ENCODE measurements around the gene DYNC2H1.
"Not testable (repeated sequence)": the region's sequence is repeated elsewhere in the genome, so short reads cannot be mapped to it uniquely, and the experiment has no call there.

The DYNC2H1 gene

GRCh38 chr11:103125462-103125861 lies 16.2 kb downstream of the DYNC2H1 start:
- DNase-seq, result no peak

GRCh38 chr11:103141986-103142385 lies 32.8 kb downstream of the DYNC2H1 start:
- not testable (repeated sequence) for DNase-seq

GRCh38 chr11:103147627-103148026 lies 38.4 kb downstream of the DYNC2H1 start:
- no peak for DNase-seq

- no peak for DNase-seq
Observed at GRCh38 chr11:103157542-103157941, 48.3 kb downstream of the DYNC2H1 start.

- DNase-seq, result no peak
Observed at GRCh38 chr11:103164093-103164796, 55.0 kb downstream of the DYNC2H1 start.

GRCh38 chr11:103167166-103167565 lies 57.9 kb downstream of the DYNC2H1 start:
- DNase-seq, result no peak

- DNase-seq, result no peak
Observed at GRCh38 chr11:103170865-103171264, 61.6 kb downstream of the DYNC2H1 start.

GRCh38 chr11:103175461-103176129 lies 66.4 kb downstream of the DYNC2H1 start:
- no peak for DNase-seq

GRCh38 chr11:103183981-103184611 lies 74.9 kb downstream of the DYNC2H1 start:
- DNase-seq, result no peak

GRCh38 chr11:103202048-103202651 lies 92.9 kb downstream of the DYNC2H1 start:
- DNase-seq, result peak; percentile 4

GRCh38 chr11:103210543-103210942 lies 101.3 kb downstream of the DYNC2H1 start:
- DNase-seq, result no peak

- no peak for DNase-seq
Observed at GRCh38 chr11:103215812-103216211, 106.6 kb downstream of the DYNC2H1 start.

- DNase-seq, result no peak
Observed at GRCh38 chr11:103220133-103220532, 110.9 kb downstream of the DYNC2H1 start.

- DNase-seq, result no peak
Observed at GRCh38 chr11:103222806-103223205, 113.6 kb downstream of the DYNC2H1 start.

- no peak for DNase-seq
Observed at GRCh38 chr11:103228807-103229206, 119.6 kb downstream of the DYNC2H1 start.

- no peak for DNase-seq
Observed at GRCh38 chr11:103234974-103235373, 125.7 kb downstream of the DYNC2H1 start.

- DNase-seq, result no peak
Observed at GRCh38 chr11:103241574-103241973, 132.3 kb downstream of the DYNC2H1 start.

- no peak for DNase-seq
Observed at GRCh38 chr11:103254123-103254522, 144.9 kb downstream of the DYNC2H1 start.

GRCh38 chr11:103257360-103257759 lies 148.1 kb downstream of the DYNC2H1 start:
- no peak for DNase-seq

GRCh38 chr11:103266167-103266831 lies 157.1 kb downstream of the DYNC2H1 start:
- no peak for DNase-seq

GRCh38 chr11:103272876-103273275 lies 163.7 kb downstream of the DYNC2H1 start:
- DNase-seq, result no peak

- no peak for DNase-seq
Observed at GRCh38 chr11:103274025-103274424, 164.8 kb downstream of the DYNC2H1 start.

GRCh38 chr11:103279821-103280220 lies 170.6 kb downstream of the DYNC2H1 start:
- no peak for DNase-seq
